ENCODE results near the gene CCNL2.
A peak's percentile ranks its signal among the peaks of the same experiment; 100 is the strongest.
"Not testable (repeated sequence)": the region's sequence is repeated elsewhere in the genome, so short reads cannot be mapped to it uniquely, and the experiment has no call there.

CCNL2 gene

GRCh38 chr1:1419363-1419812, 20.3 kb upstream of the CCNL2 start:
- DNase-seq (ENCODE audit: insufficient read length, low spot score) (no peak), FAIRE-seq (no peak)
- TF ChIP-seq POLR2A (IDR thresholded peaks at IDR 0.05; ENCODE audit: low read depth, low read length): no peak

GRCh38 chr1:1418464-1419362, 19.6 kb upstream of the CCNL2 start:
- DNase-seq (ENCODE audit: insufficient read length, low spot score) (no peak), FAIRE-seq (no peak)
- TF ChIP-seq POLR2A (IDR thresholded peaks at IDR 0.05; ENCODE audit: low read depth, low read length): no peak

GRCh38 chr1:1417825-1418463, 18.8 kb upstream of the CCNL2 start:
- not testable (repeated sequence) for FAIRE-seq; DNase-seq (ENCODE audit: insufficient read length, low spot score)

- not testable (repeated sequence) for FAIRE-seq; DNase-seq (ENCODE audit: insufficient read length, low spot score)
These were observed 18.3 kb upstream of the CCNL2 start for GRCh38 chr1:1417396-1417795.

DNA sequence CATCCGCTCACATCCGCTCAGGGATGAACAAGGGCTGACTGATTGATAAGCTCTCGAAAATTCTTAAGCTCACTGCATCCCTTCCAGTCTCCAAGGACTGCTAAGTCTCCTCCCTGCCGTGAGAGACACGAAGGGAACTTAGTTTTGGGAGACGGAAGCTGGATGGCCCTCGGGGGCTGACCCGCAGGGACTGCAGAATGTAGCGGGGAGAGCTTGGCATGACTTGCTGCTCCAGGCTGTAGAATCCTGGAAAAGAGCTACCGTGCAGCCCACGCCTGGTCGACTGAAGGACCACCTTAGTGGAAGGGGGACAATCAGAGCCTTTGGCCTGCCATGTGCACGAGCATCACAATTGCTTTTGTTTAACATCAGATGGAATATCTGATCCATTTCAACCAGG, 16.6 kb upstream of the CCNL2 start:
- TF ChIP-seq POLR2A (IDR thresholded peaks at IDR 0.05; ENCODE audit: low read depth, low read length): no peak
- FAIRE-seq (no peak), DNase-seq (ENCODE audit: insufficient read length, low spot score) (no peak)

- not testable (repeated sequence) for FAIRE-seq; DNase-seq (ENCODE audit: insufficient read length, low spot score)
These were observed 13.3 kb upstream of the CCNL2 start for GRCh38 chr1:1412311-1412902.

DNA sequence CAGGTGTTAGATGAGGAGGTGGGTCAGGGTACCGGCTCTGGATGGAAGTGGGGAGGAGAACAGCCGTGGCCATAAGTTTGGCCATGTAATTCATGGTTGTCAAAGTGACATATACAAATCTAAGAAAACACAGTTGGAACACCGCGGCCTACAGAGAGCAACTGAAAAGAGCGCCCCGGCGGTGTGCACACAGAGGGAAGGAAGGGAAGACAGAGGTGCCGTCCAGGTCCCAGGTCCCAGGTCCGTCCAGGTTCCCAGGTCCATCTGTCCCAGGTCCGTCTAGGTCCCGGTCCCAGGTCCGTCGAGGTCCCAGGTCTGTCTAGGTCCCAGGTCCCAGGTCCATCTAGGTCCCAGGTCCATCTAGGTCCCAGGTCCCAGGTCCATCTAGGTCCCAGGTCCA, 12.5 kb upstream of the CCNL2 start:
- FAIRE-seq: no peak
- no peak for TF ChIP-seq POLR2A (IDR thresholded peaks at IDR 0.05; ENCODE audit: low read depth, low read length)

DNA sequence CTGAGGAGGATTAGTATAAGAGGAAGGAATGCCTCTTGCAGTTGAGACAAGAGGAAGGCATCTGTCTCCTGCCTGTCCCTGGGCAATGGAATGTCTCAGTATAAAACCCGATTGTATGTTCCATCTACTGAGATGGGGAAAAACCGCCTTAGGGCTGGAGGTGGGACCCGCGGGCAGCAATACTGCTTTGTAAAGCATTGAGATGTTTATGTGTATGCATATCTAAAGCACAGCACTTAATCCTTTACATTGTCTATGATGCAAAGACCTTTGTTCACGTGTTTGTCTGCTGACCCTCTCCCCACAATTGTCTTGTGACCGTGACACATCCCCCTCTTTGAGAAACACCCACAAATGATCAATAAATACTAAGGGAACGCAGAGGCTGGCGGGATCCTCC, 11.1 kb upstream of the CCNL2 start:
- FAIRE-seq; DNase-seq (ENCODE audit: insufficient read length, low spot score): not testable (repeated sequence)

More for the DNA sequence above, 12.5 kb upstream of the CCNL2 start:
- DNase-seq (ENCODE audit: insufficient read length, low spot score): no peak

- no peak for TF ChIP-seq POLR2A (IDR thresholded peaks at IDR 0.05; ENCODE audit: low read depth, low read length)
- DNase-seq (ENCODE audit: insufficient read length, low spot score) (no peak), FAIRE-seq (no peak)
These were observed 8.6 kb upstream of the CCNL2 start for GRCh38 chr1:1407636-1408318.

DNA sequence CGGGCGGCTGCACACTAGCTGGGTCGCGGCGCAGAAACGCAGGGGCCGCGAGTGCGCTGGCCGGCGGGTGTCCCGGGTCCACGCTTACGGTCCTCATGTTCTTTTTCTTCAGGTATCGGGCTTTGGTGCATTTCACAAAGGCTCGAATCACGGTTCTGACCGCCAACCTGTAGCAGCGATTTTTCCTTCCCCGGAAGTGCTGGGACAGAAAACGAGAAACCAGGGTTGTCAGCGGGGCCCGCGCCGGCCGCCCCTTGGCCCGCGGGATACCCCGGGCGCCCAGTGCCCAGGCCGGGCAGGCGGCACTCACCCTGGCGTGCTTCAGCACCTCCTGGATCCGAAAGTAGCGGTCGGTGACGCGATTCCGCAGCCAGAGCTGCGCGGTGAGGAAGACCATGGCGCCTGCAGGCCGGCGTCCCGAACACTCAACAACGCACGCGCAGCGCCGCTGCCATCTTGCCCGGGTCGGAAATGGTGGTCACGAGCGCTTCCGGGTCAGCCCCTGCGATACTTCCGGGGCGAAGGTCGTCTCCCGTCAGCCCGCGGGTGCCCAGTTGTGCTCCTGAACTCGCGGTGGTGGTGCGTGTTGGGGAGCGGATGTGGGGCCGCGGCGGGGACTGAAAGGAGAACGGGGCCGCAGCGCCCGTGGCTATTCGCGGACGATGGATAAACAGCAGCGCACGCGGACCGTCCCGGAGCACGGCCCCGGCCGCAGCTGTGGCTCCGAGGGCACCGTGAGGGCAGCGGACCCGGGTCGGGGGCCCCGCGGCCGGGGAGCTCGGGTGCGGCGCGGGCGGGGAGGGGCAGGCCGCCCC, 7.9 kb upstream of the CCNL2 start, which contains the start of gene MRPL20:
Gene MRPL20 (minus strand): TSS at position 473 of the 815 bp plus-strand sequence. CDS start 76 bp downstream, at position 397.
- peak; percentile 81 for TF ChIP-seq POLR2A (IDR thresholded peaks at IDR 0.05; ENCODE audit: low read depth, low read length)
- FAIRE-seq (no peak), DNase-seq (ENCODE audit: insufficient read length, low spot score) (peak; percentile 83)

- TF ChIP-seq POLR2A (IDR thresholded peaks at IDR 0.05; ENCODE audit: low read depth, low read length): no peak
- no peak for DNase-seq (ENCODE audit: insufficient read length, low spot score)
- FAIRE-seq: no peak
These were observed 7.1 kb upstream of the CCNL2 start for GRCh38 chr1:1406101-1406820.

DNA sequence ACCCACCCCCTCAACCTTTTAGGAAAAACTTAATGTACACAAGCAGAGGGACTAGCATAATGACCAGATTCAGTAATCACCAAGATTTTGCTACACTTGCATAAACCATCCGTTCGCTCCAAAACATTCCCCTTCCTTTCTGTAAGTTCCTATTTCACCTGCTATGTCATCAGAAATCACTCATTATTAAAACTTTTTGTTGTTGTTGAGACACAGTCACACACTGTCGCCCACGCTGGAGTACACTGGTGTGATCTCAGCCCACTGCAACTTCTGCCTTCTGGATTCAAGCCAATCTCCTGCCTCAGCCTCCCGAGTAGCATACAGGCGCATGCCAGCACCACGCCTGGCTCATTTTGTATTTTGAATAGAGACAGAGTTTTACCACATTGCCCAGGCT, 4.5 kb upstream of the CCNL2 start:
- no peak for TF ChIP-seq POLR2A (IDR thresholded peaks at IDR 0.05; ENCODE audit: low read depth, low read length)
- no peak for FAIRE-seq
- DNase-seq (ENCODE audit: insufficient read length, low spot score): no peak

GRCh38 chr1:1402901-1403392, 3.8 kb upstream of the CCNL2 start:
- DNase-seq (ENCODE audit: insufficient read length, low spot score); FAIRE-seq: not testable (repeated sequence)
